C4-2B (cell line): ENCODE data around the gene IFNA17.

Experiments used
- CTCF ChIP-seq: fragments of 450-650 bp; conservative IDR thresholded peaks from 2 replicates; pipeline ENCODE4 v1.5.1; 2017; ENCODE audit warnings: mild to moderate bottlenecking
- ZFX ChIP-seq: fragments of 450-650 bp; IDR thresholded peaks from 2 replicates; pipeline ENCODE4 v1.6.1; 2017

GRCh38 chr9:21239911-21240310 lies 11.9 kb upstream of the IFNA17 start, which contains the start of gene IFNA14:
- TF ChIP-seq CTCF = no peak
- TF ChIP-seq ZFX = no peak
